Head of caudate nucleus (tissue), 42 donors: Measurements from ENCODE around the gene TRAF1.

Experiments
- DNase-seq, 42 donors: peaks; one replicate each; pipeline versions ENCODE4 v3.0.0 to v3.0.0-alpha.2; 2020 to 2021; ENCODE audit warnings: mixed read lengths in 7 of 42
- intact Hi-C: fragments of 100-400 bp; cut with DNase I; formaldehyde crosslinking; loops from one replicate; pipeline ENCODE4 v1.15.0; 2022

The TRAF1 gene

DNA sequence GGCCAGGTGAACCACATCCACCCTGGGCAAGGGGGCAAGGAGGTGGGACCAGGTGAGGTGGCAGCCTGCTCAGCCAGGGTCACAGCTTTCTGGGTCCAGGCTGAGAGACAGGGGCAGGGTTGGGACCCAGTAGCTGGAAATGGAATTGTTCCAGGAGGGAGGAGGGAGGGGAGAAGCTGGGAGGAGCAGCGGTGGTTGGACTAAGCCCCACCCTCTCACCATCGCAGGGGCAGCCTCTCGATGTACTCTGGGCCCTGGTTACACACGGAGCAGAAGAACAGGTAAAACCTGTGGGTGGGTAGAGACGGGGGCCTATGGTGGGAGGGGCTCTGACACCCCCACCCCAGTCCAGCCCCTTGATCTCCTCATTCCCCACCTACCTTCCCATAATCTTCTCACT lies 60.8 kb downstream of the TRAF1 start:
- intact Hi-C loops = no loop called here
- DNase-seq = no peak

GRCh38 chr9:120865176-120865575 lies 61.4 kb downstream of the TRAF1 start:
- no peak for DNase-seq
- intact Hi-C loops = no loop called here

DNA sequence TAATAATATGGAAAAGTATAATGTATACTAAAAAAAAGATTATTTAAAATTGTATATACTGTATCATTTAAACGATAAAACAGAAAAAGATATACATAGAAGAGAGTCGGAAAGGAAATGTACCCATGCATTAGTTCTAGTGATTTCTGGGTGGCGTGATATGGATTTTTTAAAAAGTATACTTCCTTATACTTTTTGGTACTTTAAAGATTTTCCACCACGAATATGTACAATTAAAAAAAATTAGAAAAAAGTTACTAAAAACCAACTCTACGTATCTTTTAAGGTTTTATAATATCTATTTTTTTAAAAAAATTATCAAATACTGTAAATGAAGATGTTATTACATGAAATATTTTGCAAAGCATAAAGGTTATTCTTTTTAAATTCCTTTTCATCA lies 61.9 kb downstream of the TRAF1 start:
- DNase-seq = no peak
- intact Hi-C loops = no loop called here

DNA sequence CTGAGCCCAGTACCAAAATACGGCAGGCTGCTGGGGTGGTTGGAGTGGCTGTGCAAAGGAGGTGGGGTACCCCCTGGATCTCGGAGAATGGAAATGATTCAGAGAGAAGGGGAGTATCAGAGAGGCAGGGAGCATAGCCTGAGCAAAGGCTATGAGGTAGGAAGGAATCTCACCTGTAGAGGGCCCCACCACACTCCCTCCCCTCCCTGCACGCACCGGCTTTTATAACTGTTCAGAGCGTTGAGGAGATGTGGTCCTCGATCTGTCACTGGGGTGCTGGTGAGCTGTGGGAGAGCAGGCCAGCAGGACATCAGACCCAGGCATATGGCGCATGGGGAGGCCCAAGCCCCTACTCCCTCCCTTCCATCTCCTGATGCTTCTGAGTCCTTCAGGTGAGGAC lies 62.8 kb downstream of the TRAF1 start:
- no peak for DNase-seq
- intact Hi-C loops = no loop called here

- DNase-seq = peak in 37 of 42 donors; percentile 21 to 89 (median 65)
- intact Hi-C loops = no loop called here
Measured at GRCh38 chr9:120862452-120862851, 64.1 kb downstream of the TRAF1 start.

DNA sequence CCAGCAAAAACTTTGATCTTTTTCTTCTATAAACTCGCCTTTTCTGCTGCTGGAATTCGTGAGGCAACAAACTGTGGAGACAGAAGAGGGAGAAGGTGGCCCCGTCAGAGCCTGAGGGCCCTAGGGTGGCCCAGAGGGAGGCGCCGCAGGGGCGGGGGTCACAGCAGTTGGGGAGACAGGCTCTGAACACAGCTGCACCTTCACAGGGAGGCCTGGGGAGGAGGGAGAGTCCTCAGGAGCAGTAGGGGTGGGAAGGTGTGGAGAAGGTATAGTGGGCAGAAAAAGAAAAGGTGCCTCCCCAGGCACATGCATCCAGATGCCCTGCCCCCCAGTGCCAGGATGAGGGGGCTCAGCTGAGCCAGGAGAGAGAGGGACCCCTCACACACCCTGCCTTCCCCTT lies 64.7 kb downstream of the TRAF1 start:
- intact Hi-C loops = no loop called here
- peak in 1 of 42 donors; percentile 4 for DNase-seq

DNA sequence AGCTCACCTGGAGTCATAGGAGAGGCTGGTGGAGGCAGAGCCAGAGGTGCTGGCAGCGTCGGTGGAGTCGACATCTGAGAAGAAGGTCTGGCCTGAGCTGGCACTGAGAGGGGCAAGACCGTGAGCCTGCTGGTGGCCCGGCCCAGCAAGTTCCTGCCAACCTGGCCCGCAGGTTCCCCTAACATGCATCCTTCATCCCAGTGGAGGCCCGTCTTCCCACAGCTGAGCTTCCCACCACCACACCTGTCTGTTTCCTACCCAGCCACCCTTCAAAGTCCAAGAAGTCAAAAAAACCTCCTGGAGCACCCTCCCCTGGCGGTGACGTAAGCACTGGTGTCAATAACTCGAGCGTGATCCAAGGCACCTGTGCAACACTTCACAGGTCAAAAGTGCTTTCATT lies 66.5 kb downstream of the TRAF1 start:
- peak in 1 of 42 donors; percentile 2 for DNase-seq

GRCh38 chr9:120859361-120859760 lies 67.2 kb downstream of the TRAF1 start:
- intact Hi-C loops = no loop called here

More for the DNA sequence above, 66.5 kb downstream of the TRAF1 start:
- intact Hi-C loops = no loop called here

GRCh38 chr9:120857902-120858301 lies 68.7 kb downstream of the TRAF1 start:
- intact Hi-C loops = no loop called here

More at GRCh38 chr9:120859361-120859760, 67.2 kb downstream of the TRAF1 start:
- DNase-seq = peak in 1 of 42 donors; percentile 7

GRCh38 chr9:120857481-120857880 lies 69.1 kb downstream of the TRAF1 start:
- intact Hi-C loops = no loop called here
- peak in 4 of 42 donors; percentile 22 to 37 (median 29) for DNase-seq

More at GRCh38 chr9:120857902-120858301, 68.7 kb downstream of the TRAF1 start:
- DNase-seq = no peak

DNA sequence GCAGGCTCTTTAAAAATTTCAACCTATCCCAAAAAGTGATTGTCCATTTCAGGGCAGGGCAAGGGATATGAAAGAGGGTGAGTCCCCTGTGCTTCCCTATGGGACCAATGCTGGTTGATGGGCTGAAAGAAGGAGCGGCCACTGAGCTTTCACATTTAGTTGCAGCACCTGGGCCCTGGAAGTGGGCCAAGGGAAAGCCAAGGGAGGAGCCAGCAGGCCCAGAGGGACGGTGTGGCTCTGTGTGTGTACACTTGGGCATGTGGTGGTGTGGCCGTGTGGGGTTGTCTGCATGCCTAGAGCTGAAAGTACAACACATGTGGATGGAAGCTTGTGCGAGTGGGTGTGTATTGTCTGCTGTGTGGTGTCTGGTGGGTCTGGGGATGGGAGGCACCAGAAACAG lies 69.9 kb downstream of the TRAF1 start:
- intact Hi-C loops = no loop called here
- DNase-seq = no peak

DNA sequence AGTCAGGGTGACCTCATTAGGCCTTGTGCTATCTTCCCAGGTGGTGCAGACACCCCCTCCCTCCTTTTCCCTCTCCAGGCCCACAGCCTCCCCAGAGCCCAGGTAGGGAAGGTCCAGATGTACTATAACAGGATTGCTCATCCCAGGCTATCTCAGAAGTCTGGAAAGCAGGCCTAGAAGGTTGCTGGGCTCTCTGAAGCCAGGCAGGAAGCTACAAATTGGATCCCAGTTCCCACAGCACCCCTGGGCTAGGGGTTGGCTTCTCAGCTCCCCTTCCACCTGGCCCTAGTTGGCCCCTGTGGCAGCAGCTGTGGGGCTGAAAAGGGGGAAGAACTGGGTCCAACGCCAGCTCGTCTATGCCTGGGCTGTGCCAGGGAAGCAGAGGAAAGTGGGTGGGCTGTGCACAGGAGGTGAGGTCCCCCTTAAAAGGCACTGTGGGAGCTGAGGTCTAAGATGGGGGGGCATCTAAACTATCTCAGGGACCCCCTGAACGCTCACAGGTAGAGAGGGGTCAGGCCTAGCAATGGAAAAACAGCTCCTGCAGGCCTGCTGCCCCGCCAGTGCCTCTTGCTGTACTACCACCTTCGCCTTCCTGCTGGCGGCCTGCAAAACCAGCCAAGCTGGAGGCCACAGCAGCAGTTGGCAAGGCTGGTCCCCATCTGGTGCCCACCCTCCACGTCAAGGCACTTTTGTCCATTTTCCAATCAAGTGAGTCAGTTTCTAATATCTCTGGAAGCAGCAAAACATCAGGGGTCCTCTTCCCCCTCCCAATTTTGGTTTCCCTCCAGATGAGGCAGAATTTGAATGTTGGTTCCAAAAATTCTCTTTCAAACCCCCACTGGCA lies 70.5 kb downstream of the TRAF1 start:
- intact Hi-C loops = no loop called here
- no peak for DNase-seq

- intact Hi-C loops = no loop called here
- no peak for DNase-seq
Measured at GRCh38 chr9:120854596-120855327, 71.8 kb downstream of the TRAF1 start.

GRCh38 chr9:120853198-120853597 lies 73.4 kb downstream of the TRAF1 start:
- DNase-seq = no peak
- intact Hi-C loops = no loop called here
